Activated CD8-positive, alpha-beta T cell treated with anti-CD3 and anti-CD28 coated beads for 36 hours (primary cell): ENCODE results near the gene EXOC3. TPM values are rescaled to one million over a fixed set of nuclear protein-coding genes. Genes with fewer than 3 reads are reported as not detected.
"Not testable (repeated sequence)": the region's sequence is repeated elsewhere in the genome, so short reads cannot be mapped to it uniquely, and the experiment has no call there.

Experiments
- ATAC-seq: fragments of 200-7000 bp; cut with Tn5 transposase; one replicate; pipeline ENCODE4 v1.10.0; 2021; ENCODE audit warnings: mild to moderate bottlenecking, moderate library complexity
- CTCF ChIA-PET: fragments of 350-600 bp; sonication (Branson Sonifier 250); formaldehyde crosslinking; loops from one replicate; lab custom pipeline; 2021; ENCODE audit warnings: antibody characterized with exemption; lab: Charles Lee
- POLR2A ChIA-PET: fragments of 350-600 bp; sonication (Branson Sonifier 250); formaldehyde crosslinking; loops from one replicate; lab custom pipeline; 2021; ENCODE audit warnings: antibody characterized with exemption; lab: Charles Lee
- DNase-seq: peaks from one replicate; pipeline ENCODE4 v3.0.0-alpha.2; 2020
- H3K27ac Mint-ChIP-seq: one replicate; pipeline ENCODE4 v1.8.0; 2021; ENCODE audit warnings: mild to moderate bottlenecking, mixed read lengths
- H3K27me3 Mint-ChIP-seq: one replicate; pipeline ENCODE4 v1.8.0; 2021; ENCODE audit warnings: mixed read lengths
- H3K36me3 Mint-ChIP-seq: one replicate; pipeline ENCODE4 v1.8.0; 2021; ENCODE audit warnings: low read depth, mixed read lengths
- H3K4me1 Mint-ChIP-seq: one replicate; pipeline ENCODE4 v1.8.0; 2021; ENCODE audit warnings: low read depth, mixed read lengths
- H3K4me3 Mint-ChIP-seq: one replicate; pipeline ENCODE4 v1.8.0; 2021; ENCODE audit warnings: mild to moderate bottlenecking, moderate library complexity, mixed read lengths
- H3K9me3 Mint-ChIP-seq: one replicate; pipeline ENCODE4 v1.8.0; 2021; ENCODE audit warnings: mixed read lengths
- intact Hi-C: fragments of 100-400 bp; cut with micrococcal nuclease; formaldehyde crosslinking; loops from one replicate; pipeline ENCODE4 v1.10.0; 2022
- total RNA-seq, 2 experiments: library from RNA; stranded (reverse); gene quantifications; one replicate each; pipeline ENCODE4 v1.2.3, GENCODE V29; 2021
- TF ChIP-seq, protein P1 (sequence below): fragments of 200-600 bp; IDR thresholded peaks from one replicate; pipeline ENCODE4 v1.8.0; 2022; ENCODE audit warnings: antibody characterized with exemption, mild to moderate bottlenecking

EXOC3 gene
- total RNA-seq, 2 experiments from 2014 or later: 65.9 to 67.6 TPM

DNA sequence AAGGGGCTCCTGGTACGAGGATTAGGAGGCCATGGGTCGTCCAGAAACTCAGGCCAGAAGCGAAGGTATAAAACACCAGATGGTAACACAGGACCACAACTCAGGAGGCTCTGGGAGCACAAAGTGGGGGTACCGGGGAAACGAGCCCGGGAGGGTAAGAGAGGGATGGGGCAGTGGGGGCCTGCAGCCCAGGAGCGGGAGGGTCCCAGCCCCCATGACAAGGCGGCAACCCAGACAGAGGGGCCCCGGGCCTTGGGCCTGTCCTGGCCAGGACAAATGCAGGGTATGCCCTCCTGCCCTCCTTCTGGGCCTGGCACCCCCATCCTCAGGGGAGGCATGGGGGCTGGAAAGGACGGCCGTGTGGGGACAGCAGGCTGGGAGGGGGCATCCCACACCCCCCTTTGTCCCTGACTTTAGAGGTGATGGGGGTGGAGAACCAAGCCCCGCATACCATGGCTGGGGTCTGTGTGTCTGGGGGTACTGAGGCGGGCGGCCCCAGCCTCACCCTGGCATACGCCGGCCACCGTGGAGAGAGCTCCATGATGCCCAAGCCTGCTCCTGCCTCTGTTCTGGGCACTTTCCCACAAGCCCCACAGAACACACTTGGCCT lies 47.0 kb upstream of the EXOC3 start:
- Mint-ChIP-seq H3K27me3 (no peaks in the 10 kb centered on the region), H3K4me3 (no peak overlapping the region), H3K4me1 (peaks cover 37% of the 10 kb centered on the region), H3K27ac (no peak overlapping the region), H3K36me3 (peaks cover 28% of the 10 kb centered on the region), H3K9me3 (no peaks in the 10 kb centered on the region)
- no peak for ATAC-seq
- ChIA-PET POLR2A (interaction anchor here (1.2 to 5.2 kb wide), 3 partner anchors 18 to 46 kb away, joined by 3 to 53 read pairs (median 14); no protein-coding TSS in a partner anchor), CTCF (no interaction called here)
- no peak for DNase-seq
- TF ChIP-seq, protein P1, sequence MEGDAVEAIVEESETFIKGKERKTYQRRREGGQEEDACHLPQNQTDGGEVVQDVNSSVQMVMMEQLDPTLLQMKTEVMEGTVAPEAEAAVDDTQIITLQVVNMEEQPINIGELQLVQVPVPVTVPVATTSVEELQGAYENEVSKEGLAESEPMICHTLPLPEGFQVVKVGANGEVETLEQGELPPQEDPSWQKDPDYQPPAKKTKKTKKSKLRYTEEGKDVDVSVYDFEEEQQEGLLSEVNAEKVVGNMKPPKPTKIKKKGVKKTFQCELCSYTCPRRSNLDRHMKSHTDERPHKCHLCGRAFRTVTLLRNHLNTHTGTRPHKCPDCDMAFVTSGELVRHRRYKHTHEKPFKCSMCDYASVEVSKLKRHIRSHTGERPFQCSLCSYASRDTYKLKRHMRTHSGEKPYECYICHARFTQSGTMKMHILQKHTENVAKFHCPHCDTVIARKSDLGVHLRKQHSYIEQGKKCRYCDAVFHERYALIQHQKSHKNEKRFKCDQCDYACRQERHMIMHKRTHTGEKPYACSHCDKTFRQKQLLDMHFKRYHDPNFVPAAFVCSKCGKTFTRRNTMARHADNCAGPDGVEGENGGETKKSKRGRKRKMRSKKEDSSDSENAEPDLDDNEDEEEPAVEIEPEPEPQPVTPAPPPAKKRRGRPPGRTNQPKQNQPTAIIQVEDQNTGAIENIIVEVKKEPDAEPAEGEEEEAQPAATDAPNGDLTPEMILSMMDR: no peak
- intact Hi-C loops: loop anchor here (10.0 kb wide), 1 partner anchor 51 kb away; no protein-coding TSS in a partner anchor

DNA sequence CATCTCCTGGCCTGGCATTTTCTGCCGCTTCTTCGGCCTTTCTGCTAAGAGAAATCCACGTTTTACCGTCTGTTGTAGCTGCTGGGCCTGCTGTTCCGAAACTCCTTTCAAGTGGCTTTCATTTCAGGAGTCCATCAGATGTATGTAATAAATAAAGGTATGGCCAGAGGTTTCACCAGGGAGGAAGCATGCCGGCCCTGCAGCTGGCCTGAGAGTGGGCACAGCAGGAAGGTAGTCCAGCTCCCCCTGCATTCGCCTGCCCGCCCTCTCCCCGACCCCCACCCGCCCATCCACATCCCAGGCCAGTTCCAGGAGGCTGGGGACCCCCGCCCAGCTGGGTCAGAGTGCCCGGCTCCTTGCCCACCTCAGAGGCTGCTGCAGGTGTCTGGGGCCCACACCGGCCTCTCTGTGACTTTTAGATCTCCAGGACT lies 46.4 kb upstream of the EXOC3 start:
- no peaks in the 10 kb centered on the region for H3K27me3 Mint-ChIP-seq
- no peaks in the 10 kb centered on the region for H3K9me3 Mint-ChIP-seq
- H3K4me1 Mint-ChIP-seq: peaks cover 36% of the 10 kb centered on the region
- H3K27ac Mint-ChIP-seq: no peak overlapping the region
- TF ChIP-seq, protein P1: no peak
- H3K36me3 Mint-ChIP-seq: peaks cover 31% of the 10 kb centered on the region
- POLR2A ChIA-PET: interaction anchor here (2.7 to 5.2 kb wide), 2 partner anchors 18 to 23 kb away, joined by 14 to 53 read pairs; no protein-coding TSS in a partner anchor
- intact Hi-C loops: loop anchor here (10.0 kb wide), 1 partner anchor 52 kb away; no protein-coding TSS in a partner anchor
- no peak overlapping the region for H3K4me3 Mint-ChIP-seq
- ATAC-seq (no peak), DNase-seq (no peak)
- CTCF ChIA-PET: no interaction called here

DNA sequence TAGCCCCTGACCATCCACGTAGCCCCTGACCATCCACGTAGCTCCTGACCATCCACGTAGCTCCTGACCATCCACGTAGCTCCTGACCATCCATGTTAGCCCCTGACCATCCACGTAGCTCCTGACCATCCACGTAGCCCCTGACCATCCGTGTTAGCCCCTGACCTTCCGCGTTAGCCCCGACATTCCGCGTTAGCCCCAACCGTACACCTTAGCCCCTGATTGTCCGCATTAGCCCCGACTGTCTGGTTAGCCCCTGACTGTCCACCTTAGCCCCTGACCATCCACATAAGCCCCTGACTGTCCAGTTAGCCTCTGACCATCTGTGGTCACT lies 44.9 kb upstream of the EXOC3 start:
- CTCF ChIA-PET: interaction anchor here (0.7 kb wide), 1 partner anchor 26 kb away, joined by 3 read pairs; no protein-coding TSS in a partner anchor

DNA sequence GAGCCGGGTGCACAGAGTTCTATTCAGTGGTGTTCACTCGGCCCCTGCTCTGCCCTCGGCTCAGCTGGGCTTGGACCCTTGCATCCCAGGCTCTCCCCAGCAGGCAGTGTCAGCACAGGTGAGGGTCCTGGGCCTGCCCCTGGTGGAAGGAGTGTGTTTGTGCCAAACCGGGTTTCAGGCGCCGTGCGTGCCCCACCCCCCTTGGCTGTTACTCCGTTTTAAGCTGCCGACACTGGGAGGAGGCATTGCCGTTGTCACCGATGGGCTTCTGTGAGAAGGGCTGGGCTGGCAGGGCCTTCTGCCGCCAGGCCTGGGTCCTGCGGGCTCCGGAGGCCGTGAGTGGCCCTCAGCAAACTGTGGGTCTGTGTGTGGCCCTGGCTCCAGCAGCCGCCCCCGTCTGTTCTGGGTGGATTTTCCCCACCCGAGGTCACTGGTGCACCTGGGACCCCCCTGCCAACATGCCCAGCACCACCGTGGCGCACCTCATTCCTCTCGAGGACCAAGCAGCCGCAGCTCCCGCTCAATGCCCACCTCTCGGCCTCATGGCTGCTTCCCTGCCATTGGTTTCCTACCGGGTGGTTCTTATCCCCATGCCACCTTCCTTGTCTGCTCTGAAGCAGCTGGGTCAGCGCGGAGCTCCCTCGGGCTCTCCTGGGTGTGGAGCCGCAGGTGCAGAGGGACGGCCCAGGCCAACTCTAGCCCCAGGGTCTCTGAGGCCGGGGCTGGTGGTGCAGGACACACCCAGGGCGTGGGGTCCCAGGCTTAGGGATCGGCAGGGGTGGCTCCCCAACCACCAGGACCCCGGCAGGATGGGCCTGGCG lies 44.3 kb upstream of the EXOC3 start:
- Mint-ChIP-seq H3K27me3 (peaks cover 6% of the 10 kb centered on the region), H3K4me1 (peaks cover 36% of the 10 kb centered on the region), H3K4me3 (no peak overlapping the region), H3K36me3 (peaks cover 36% of the 10 kb centered on the region), H3K9me3 (no peaks in the 10 kb centered on the region), H3K27ac (no peak overlapping the region)
- intact Hi-C loops: loop anchor here (10.0 kb wide), 1 partner anchor 54 kb away; no protein-coding TSS in a partner anchor
- CTCF ChIA-PET: interaction anchor here (1.2 to 1.3 kb wide), 2 partner anchors 20 to 82 kb away, joined by 3 read pairs; no protein-coding TSS in a partner anchor
- TF ChIP-seq, protein P1: no peak
- ATAC-seq (no peak), DNase-seq (no peak)
- POLR2A ChIA-PET: interaction anchor here (0.6 to 1.6 kb wide), 5 partner anchors 13 to 128 kb away, joined by 3 to 7 read pairs (median 4); partner anchors contain the start of gene AHRR

More for the DNA sequence above, 44.9 kb upstream of the EXOC3 start:
- H3K27me3 Mint-ChIP-seq, H3K9me3 Mint-ChIP-seq, H3K27ac Mint-ChIP-seq, DNase-seq, ATAC-seq, H3K4me3 Mint-ChIP-seq: not testable (repeated sequence)
- Mint-ChIP-seq H3K4me1 (peaks cover 40% of the 10 kb centered on the region), H3K36me3 (peaks cover 38% of the 10 kb centered on the region)
- intact Hi-C loops: loop anchor here (10.0 kb wide), 1 partner anchor 53 kb away; no protein-coding TSS in a partner anchor
- POLR2A ChIA-PET: interaction anchor here (1.1 to 1.6 kb wide), 2 partner anchors 12 to 77 kb away, joined by 3 to 6 read pairs; partner anchors contain the start of gene AHRR
